ENCODE results near the gene RAI1. TPM values are rescaled to one million over a fixed set of nuclear protein-coding genes. Genes with fewer than 3 reads are reported as not detected.

The RAI1 gene
- total RNA-seq, 4 donors from 2014 or later, result 12.8 to 51.2 (median 47.6) TPM

DNA sequence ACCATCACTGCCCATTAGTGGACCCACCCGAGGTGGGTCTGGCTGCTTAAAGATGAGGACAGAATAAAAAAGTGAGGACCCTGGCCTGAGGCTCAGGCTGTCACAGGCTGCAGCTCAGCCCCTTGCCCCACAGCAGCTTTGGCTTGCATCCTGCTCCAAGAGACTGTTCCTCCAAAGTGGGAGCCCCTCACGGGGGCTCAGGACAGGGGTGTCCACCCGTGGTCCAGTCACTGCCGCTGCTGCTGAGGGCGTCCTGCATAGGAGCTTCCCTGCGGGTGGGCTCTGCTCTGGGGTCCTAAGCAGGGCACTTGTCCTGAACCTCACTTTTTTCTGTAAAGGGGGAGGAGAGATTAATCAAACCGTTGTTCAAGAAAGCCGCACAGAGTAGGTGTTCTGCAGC, 107.7 kb downstream of the RAI1 start:
- Histone ChIP-seq H3K4me1 (peaks cover 0 to 52% (median 5%) of the 10 kb centered on the region in 4 donors), H3K9me3 (no peaks in the 10 kb centered on the region), H3K4me3 (no peak overlapping the region), H3K36me3 (peaks cover 0 to 6% (median 0%) of the 10 kb centered on the region in 3 donors), H3K27ac (no peak overlapping the region), H3K27me3 (no peaks in the 10 kb centered on the region)
- DNase-seq, result no peak
- no peak for TF ChIP-seq CTCF (IDR thresholded peaks at IDR 0.05)

DNA sequence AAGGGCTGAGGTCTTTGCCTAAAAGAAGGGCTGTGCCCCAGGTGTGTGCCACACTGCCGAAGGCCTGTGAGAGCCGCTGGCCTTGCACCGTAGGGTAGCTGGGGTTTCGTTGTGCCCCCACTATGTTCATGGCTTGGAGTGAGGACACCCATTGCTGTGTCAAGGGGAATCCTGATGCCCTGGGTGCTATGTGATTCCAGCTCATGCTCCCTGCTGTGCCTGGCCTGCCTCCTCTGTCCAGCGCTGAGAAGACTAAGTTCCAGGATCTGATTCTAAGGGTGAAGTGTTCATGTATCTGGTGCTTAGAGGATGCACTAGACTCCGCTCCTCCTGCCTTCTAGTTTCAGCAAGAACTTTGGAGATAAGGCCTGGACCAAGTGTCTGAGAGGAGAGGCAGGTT, 108.2 kb downstream of the RAI1 start:
- no peak for DNase-seq
- Histone ChIP-seq H3K36me3 (peaks cover 0 to 11% (median 0%) of the 10 kb centered on the region in 3 donors), H3K27ac (no peak overlapping the region), H3K4me1 (peaks cover 0 to 48% (median 2%) of the 10 kb centered on the region in 4 donors), H3K27me3 (no peaks in the 10 kb centered on the region), H3K9me3 (no peaks in the 10 kb centered on the region), H3K4me3 (no peak overlapping the region)
- TF ChIP-seq POLR2A (IDR thresholded peaks at IDR 0.05), result no peak
- no peak for TF ChIP-seq CTCF (IDR thresholded peaks at IDR 0.05)

- TF ChIP-seq POLR2A (IDR thresholded peaks at IDR 0.05) (no peak), CTCF (IDR thresholded peaks at IDR 0.05) (no peak)
Measured at GRCh38 chr17:17789828-17790636, 108.8 kb downstream of the RAI1 start.

GRCh38 chr17:17790637-17791464, 109.6 kb downstream of the RAI1 start:
- H3K9me3 ChIP-seq, result no peaks in the 10 kb centered on the region
- H3K4me3 ChIP-seq, result no peak overlapping the region
- peaks cover 0 to 25% (median 0%) of the 10 kb centered on the region in 3 donors for H3K36me3 ChIP-seq
- no peak for DNase-seq
- H3K4me1 ChIP-seq, result peaks cover 0 to 40% (median 2%) of the 10 kb centered on the region in 4 donors
- TF ChIP-seq CTCF (IDR thresholded peaks at IDR 0.05), result no peak
- H3K27me3 ChIP-seq, result no peaks in the 10 kb centered on the region
- no peak overlapping the region for H3K27ac ChIP-seq

More at GRCh38 chr17:17789828-17790636, 108.8 kb downstream of the RAI1 start:
- no peak for DNase-seq
- H3K4me1 ChIP-seq, result peaks cover 0 to 41% (median 2%) of the 10 kb centered on the region in 4 donors
- no peak overlapping the region for H3K27ac ChIP-seq
- H3K4me3 ChIP-seq, result no peak overlapping the region
- no peaks in the 10 kb centered on the region for H3K9me3 ChIP-seq
- no peaks in the 10 kb centered on the region for H3K27me3 ChIP-seq
- H3K36me3 ChIP-seq, result peaks cover 0 to 17% (median 0%) of the 10 kb centered on the region in 3 donors

DNA sequence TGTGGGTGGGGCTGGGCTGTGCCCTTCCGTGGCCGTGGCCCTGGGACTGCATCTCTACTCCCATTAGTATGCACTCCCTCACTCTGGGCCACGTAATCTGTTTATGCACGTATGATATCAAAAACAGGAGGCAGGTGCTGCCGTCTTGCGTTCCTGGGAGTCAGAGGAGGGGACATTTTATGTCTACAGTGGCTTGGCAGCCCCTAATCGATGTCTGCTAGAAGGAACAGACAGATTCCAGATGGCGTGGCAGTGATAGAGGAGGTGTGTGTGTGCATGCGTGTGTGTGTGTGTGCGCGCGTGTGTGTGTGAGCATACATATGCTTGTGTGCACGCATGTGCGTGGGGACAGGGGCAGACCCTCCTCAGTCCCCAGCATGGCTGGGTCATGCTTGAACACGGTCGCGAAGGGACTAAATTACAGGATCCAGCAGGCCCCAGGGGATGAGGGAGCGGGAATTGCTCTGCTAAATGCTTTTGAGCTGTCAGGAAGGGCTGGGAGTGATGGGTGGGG, 110.8 kb downstream of the RAI1 start:
- Histone ChIP-seq H3K36me3 (peaks cover 0 to 37% (median 0%) of the 10 kb centered on the region in 3 donors), H3K9me3 (no peaks in the 10 kb centered on the region), H3K27me3 (no peaks in the 10 kb centered on the region), H3K4me3 (no peak overlapping the region), H3K4me1 (peaks cover 0 to 40% (median 2%) of the 10 kb centered on the region in 4 donors), H3K27ac (peak overlapping the region in 1 of 4 donors; percentile 46)
- TF ChIP-seq POLR2A (IDR thresholded peaks at IDR 0.05) (no peak), CTCF (IDR thresholded peaks at IDR 0.05) (no peak)
- DNase-seq, result no peak
